ENCODE measurements around the gene MRTO4. TPM values are rescaled to one million over a fixed set of nuclear protein-coding genes. Genes with fewer than 3 reads are reported as not detected.
"Not testable (repeated sequence)": the region's sequence is repeated elsewhere in the genome, so short reads cannot be mapped to it uniquely, and the experiment has no call there.

The MRTO4 gene
- total RNA-seq, 1 experiment from 2014 or later, result 79.3 TPM

DNA sequence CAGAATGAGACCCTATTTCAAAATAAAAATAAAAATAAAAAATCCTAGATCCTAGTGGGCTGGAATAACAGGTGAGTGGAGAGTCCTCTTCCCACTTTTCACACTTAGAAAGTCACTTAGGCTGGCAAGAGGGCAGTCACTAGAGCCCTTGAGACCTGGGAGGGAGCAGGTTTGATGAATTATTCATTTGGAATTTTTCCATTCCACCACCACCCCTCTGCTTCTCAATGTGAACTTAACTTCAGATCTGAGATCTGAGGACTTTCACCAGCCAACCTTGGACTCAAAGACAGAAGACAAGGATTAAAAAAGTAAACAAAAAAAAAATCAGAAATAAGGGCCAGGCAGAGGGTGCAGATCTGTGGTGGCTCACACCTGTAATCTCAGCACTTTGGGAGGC is 20.5 kb downstream of the MRTO4 start (continued):
- TF ChIP-seq ZNF274 (IDR thresholded peaks at IDR 0.05; ENCODE audit: low read depth, low read length) (no peak), EZH2 (IDR thresholded peaks at IDR 0.05) (no peak), ZFX (IDR thresholded peaks at IDR 0.05) (no peak), YY1 (IDR thresholded peaks at IDR 0.05; ENCODE audit: extremely low read depth, insufficient replicate concordance, low read depth, low read length) (no peak), POLR2A (IDR thresholded peaks at IDR 0.05; ENCODE audit: borderline replicate concordance, extremely low read depth, insufficient read depth, insufficient read length) (no peak), EGR1 (IDR thresholded peaks at IDR 0.05; ENCODE audit: low read depth) (no peak), CBX3 (IDR thresholded peaks at IDR 0.05; ENCODE audit: low read depth) (no peak), TCF7L2 (IDR thresholded peaks at IDR 0.05; ENCODE audit: borderline replicate concordance, extremely low read depth, insufficient read depth, insufficient read length) (no peak)
- TF ChIP-seq, protein P1, sequence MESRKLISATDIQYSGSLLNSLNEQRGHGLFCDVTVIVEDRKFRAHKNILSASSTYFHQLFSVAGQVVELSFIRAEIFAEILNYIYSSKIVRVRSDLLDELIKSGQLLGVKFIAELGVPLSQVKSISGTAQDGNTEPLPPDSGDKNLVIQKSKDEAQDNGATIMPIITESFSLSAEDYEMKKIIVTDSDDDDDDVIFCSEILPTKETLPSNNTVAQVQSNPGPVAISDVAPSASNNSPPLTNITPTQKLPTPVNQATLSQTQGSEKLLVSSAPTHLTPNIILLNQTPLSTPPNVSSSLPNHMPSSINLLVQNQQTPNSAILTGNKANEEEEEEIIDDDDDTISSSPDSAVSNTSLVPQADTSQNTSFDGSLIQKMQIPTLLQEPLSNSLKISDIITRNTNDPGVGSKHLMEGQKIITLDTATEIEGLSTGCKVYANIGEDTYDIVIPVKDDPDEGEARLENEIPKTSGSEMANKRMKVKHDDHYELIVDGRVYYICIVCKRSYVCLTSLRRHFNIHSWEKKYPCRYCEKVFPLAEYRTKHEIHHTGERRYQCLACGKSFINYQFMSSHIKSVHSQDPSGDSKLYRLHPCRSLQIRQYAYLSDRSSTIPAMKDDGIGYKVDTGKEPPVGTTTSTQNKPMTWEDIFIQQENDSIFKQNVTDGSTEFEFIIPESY (IDR thresholded peaks at IDR 0.05; ENCODE audit: extremely low read depth, insufficient replicate concordance, low read length), result no peak

DNA sequence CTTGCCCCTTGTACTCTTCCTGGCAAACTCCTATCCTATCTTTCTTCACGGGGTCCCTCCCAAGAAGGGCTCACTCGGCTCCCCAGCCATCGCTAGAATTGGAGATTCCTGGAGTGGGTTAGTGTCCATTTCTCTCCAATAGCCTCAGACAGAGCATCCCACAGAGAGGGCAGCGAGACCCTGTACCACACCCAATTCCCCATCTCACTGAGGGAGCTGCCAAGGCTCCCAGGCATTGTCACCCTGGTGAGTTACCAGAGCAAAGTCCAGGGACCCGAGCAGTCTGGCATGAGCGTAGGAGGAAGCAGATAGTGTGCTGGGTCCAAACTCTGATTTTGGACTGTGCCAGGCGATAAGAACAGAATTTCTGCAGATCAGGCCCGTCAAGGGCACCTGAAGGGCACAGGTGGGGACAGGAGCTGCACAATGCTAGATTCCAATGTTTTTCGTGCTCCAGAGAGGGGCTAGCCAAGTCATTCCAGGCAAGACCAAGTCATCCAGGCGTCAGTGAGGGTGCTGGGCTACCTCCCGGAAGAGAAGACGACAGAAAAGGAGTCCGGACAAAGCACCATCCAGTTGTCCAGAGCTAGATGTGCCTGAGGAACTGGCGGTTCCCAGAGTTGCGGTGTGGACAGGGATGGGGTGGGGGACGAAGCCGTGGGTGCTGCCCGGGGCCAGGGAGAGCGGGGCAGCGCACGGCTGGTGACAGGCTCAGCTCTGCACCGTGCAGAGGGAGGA is 21.7 kb downstream of the MRTO4 start:
- CTCF ChIA-PET, result no interaction called here
- H3K4me3 ChIP-seq (replicated peaks in 1 of 2; ENCODE audit: low read depth in 1 of 2, low read length in 2 of 2), result no peak overlapping the region
- BruUV-seq (replicated peaks), result no TSS peak

DNA sequence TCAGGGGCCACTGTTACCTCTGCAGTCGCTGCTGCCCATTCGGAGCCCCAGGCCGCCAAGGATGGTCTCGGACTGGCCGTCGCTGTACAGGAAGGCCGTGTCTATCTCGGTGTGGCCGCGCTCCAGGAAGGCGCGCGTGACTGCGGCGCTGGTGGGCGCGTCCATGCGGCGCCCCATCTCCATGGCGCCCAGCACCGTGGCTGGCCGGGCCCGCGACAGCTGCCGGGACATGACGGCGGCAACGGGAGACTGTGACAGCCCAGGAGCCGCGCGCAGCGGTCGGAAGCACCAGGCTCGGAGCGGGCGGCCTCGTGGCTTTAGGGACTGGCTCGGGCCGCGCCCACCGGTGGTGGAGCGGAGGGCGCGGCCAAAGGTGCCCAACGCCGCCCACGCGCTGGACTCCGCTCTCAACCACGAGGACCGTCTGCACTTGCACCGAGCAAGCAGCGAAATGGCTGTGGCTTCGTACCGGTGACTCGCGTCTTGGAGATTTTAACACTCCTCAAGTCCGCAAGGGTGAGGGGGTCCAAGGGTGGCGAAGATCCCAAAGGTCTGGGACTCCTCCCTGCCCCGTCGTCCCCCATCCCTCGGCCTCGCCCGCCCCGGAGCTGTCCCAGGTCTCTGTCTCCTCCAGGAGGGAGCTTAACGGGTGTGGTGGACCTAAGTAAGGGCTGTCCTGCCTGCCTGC is 22.4 kb downstream of the MRTO4 start:
- H2AFZ ChIP-seq (ENCODE audit: low read depth, low read length, poor library complexity, severe bottlenecking); H3K36me3 ChIP-seq (ENCODE audit: control insufficient read depth in 1 of 2, insufficient read depth in 2 of 2, low read length in 2 of 2); DNase-seq (ENCODE audit: low read depth, low spot score); CTCF ChIA-PET; H3K9me2 ChIP-seq (ENCODE audit: insufficient read depth); H4K20me1 ChIP-seq (ENCODE audit: insufficient read depth); H3K79me2 ChIP-seq (ENCODE audit: insufficient read depth, low read length); H3K27me3 ChIP-seq (ENCODE audit: insufficient read depth, low read length); H3K9ac ChIP-seq (ENCODE audit: low read length); H3K9me3 ChIP-seq (ENCODE audit: control insufficient read depth in 1 of 2, insufficient read depth in 1 of 2, low read depth in 1 of 2, low read length in 2 of 2); H3K27ac ChIP-seq (ENCODE audit: low read depth, low read length); H3K4me1 ChIP-seq (ENCODE audit: control insufficient read depth in 1 of 2, insufficient read depth in 2 of 2, low read length in 2 of 2); H3K4me2 ChIP-seq (ENCODE audit: low read length); H3K4me3 ChIP-seq (replicated peaks in 1 of 2; ENCODE audit: low read depth in 1 of 2, low read length in 2 of 2); ATAC-seq; intact Hi-C loops (cut with micrococcal nuclease); RAD21 ChIA-PET (ENCODE audit: low non-redundant PET in 1 of 2, low total read pairs in 2 of 2, uncharacterized antibody in 2 of 2, unreplicated experiment in 2 of 2); BruUV-seq (replicated peaks); POLR2A ChIA-PET: not testable (repeated sequence)

More for the DNA sequence above, 21.7 kb downstream of the MRTO4 start:
- ChIA-PET POLR2A (no interaction called here), RAD21 (ENCODE audit: low non-redundant PET in 1 of 2, low total read pairs in 2 of 2, uncharacterized antibody in 2 of 2, unreplicated experiment in 2 of 2) (no interaction called here)
- ATAC-seq (no peak), DNase-seq (ENCODE audit: low read depth, low spot score) (no peak)
- Histone ChIP-seq H3K9ac (ENCODE audit: low read length) (no peak overlapping the region), H3K27ac (ENCODE audit: low read depth, low read length) (no peak overlapping the region), H4K20me1 (ENCODE audit: insufficient read depth) (no peaks in the 10 kb centered on the region), H2AFZ (ENCODE audit: low read depth, low read length, poor library complexity, severe bottlenecking) (no peak overlapping the region), H3K79me2 (ENCODE audit: insufficient read depth, low read length) (no peaks in the 10 kb centered on the region), H3K4me1 (ENCODE audit: control insufficient read depth in 1 of 2, insufficient read depth in 2 of 2, low read length in 2 of 2) (no peaks in the 10 kb centered on the region), H3K27me3 (ENCODE audit: insufficient read depth, low read length) (no peaks in the 10 kb centered on the region), H3K9me3 (ENCODE audit: control insufficient read depth in 1 of 2, insufficient read depth in 1 of 2, low read depth in 1 of 2, low read length in 2 of 2) (no peaks in the 10 kb centered on the region), H3K36me3 (ENCODE audit: control insufficient read depth in 1 of 2, insufficient read depth in 2 of 2, low read length in 2 of 2) (no peaks in the 10 kb centered on the region), H3K9me2 (ENCODE audit: insufficient read depth) (no peaks in the 10 kb centered on the region), H3K4me2 (ENCODE audit: low read length) (no peak overlapping the region)
- TF ChIP-seq, protein P2, sequence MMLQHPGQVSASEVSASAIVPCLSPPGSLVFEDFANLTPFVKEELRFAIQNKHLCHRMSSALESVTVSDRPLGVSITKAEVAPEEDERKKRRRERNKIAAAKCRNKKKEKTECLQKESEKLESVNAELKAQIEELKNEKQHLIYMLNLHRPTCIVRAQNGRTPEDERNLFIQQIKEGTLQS (IDR thresholded peaks at IDR 0.05), result no peak
- no peak for TF ChIP-seq SP1 (IDR thresholded peaks at IDR 0.05; ENCODE audit: low read depth)
- TF ChIP-seq ZFX (IDR thresholded peaks at IDR 0.05), result no peak
- no peak for TF ChIP-seq ELF1 (IDR thresholded peaks at IDR 0.05; ENCODE audit: borderline replicate concordance, low read depth)
- no peak for TF ChIP-seq JUND (IDR thresholded peaks at IDR 0.05)
- no peak for TF ChIP-seq YY1 (IDR thresholded peaks at IDR 0.05; ENCODE audit: extremely low read depth, insufficient replicate concordance, low read depth, low read length)
- no peak for TF ChIP-seq RAD21 (IDR thresholded peaks at IDR 0.05; ENCODE audit: low read depth)
- TF ChIP-seq SRF (IDR thresholded peaks at IDR 0.05; ENCODE audit: low read depth), result no peak
- no peak for TF ChIP-seq SIN3A (IDR thresholded peaks at IDR 0.05; ENCODE audit: low read depth)
- no peak for TF ChIP-seq EZH2phosphoT487 (IDR thresholded peaks at IDR 0.05; ENCODE audit: borderline replicate concordance)
- TF ChIP-seq POLR2AphosphoS5 (IDR thresholded peaks at IDR 0.05; ENCODE audit: low read depth, low read length), result no peak
- intact Hi-C loops (cut with micrococcal nuclease), result no loop called here
